Measurements from ENCODE around the gene PDCD1LG2.
"Not testable (repeated sequence)": the region's sequence is repeated elsewhere in the genome, so short reads cannot be mapped to it uniquely, and the experiment has no call there.

GRCh38 chr9:5464831-5465330 lies 45.5 kb upstream of the PDCD1LG2 start:
- TF ChIP-seq CTCF (IDR thresholded peaks at IDR 0.05; ENCODE audit: low read depth, low read length); EZH2phosphoT487 (IDR thresholded peaks at IDR 0.05; ENCODE audit: low read depth): not testable (repeated sequence)
